GM10248 (cell line): ENCODE results near the gene DNAJC5.

ENCODE experiments used
- CTCF ChIA-PET: fragments of 300-600 bp; sonication (Branson Sonifier 250); formaldehyde crosslinking; extraction: SDS; loops from one replicate; lab custom pipeline; 2021; ENCODE audit warnings: antibody characterized with exemption; lab: Yijun Ruan, JAX
- POLR2A ChIA-PET: fragments of 350-650 bp; sonication (Branson Sonifier 250); formaldehyde crosslinking; extraction: SDS; loops from one replicate; lab custom pipeline; 2020; ENCODE audit warnings: antibody characterized with exemption; lab: Yijun Ruan, JAX
- DNase-seq: peaks from one replicate; pipeline ENCODE4 v3.0.0; 2012; ENCODE audit errors: extremely low spot score
- TF ChIP-seq, protein P1 (sequence below): IDR thresholded peaks from 2 replicates; pipeline ENCODE4 v1.5.1; 2012; ENCODE audit warnings: mild to moderate bottlenecking, low read depth; ENCODE audit errors: extremely low read depth, missing control alignments, control extremely low read depth

DNAJC5 gene

DNA sequence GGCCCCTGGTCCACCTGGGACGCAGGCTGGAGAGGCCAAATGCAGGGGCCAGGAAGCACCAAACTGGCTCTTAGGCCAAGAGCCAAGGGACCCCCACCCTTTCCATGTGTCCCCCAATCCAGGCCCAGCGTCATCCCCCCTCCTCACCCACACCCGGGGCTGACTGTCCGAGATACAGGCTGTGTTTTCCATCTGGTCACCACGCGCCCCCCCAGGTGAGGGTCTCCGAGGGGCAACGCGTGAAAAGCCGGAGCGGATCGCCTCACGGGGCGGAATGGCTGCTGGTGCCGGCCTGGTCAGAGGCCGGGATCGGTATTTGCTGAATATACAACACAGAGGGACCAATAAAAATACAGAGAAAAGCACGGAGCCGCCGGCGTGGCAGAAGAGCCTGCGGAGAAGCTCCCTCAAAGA is 38.8 kb upstream of the DNAJC5 start:
- POLR2A ChIA-PET, result interaction anchor here (0.7 kb wide), 1 partner anchor 14 kb away, joined by 3 read pairs; no protein-coding TSS in a partner anchor
- no peak for DNase-seq
- TF ChIP-seq, protein P1, sequence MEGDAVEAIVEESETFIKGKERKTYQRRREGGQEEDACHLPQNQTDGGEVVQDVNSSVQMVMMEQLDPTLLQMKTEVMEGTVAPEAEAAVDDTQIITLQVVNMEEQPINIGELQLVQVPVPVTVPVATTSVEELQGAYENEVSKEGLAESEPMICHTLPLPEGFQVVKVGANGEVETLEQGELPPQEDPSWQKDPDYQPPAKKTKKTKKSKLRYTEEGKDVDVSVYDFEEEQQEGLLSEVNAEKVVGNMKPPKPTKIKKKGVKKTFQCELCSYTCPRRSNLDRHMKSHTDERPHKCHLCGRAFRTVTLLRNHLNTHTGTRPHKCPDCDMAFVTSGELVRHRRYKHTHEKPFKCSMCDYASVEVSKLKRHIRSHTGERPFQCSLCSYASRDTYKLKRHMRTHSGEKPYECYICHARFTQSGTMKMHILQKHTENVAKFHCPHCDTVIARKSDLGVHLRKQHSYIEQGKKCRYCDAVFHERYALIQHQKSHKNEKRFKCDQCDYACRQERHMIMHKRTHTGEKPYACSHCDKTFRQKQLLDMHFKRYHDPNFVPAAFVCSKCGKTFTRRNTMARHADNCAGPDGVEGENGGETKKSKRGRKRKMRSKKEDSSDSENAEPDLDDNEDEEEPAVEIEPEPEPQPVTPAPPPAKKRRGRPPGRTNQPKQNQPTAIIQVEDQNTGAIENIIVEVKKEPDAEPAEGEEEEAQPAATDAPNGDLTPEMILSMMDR, result no peak
- CTCF ChIA-PET, result no interaction called here

DNA sequence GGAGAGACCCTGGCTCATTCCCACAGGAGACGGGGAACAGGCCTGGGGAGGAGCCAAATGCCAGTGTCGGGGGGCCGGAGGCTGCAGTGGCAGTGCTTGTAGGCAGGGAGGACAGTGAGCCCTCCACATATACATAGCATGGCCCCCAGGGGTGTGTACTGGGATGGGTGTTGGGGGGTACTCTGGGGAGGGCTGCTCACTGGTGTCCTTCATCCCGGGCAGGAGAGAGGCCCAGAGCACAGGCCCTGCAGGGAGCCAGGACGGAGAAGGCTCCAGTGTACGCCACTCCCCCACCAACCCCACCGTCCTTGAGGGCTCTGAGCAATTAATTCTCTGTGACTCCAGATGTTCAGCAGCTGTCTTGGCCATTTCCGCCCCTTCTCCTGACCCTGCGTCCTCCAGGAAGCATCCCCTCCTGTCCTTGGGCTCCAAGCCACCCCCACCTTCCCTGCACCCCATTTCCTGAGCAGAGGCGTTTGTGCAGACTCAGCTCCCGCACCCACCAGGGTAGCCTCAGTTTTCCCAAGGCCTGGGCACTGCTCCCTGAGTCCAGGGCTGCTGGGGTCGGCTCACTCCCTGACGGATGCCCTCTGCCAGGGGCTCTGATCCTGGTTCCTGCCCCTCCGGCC is 37.0 kb upstream of the DNAJC5 start:
- TF ChIP-seq, protein P1, result no peak
- ChIA-PET CTCF (no interaction called here), POLR2A (no interaction called here)
- no peak for DNase-seq

DNA sequence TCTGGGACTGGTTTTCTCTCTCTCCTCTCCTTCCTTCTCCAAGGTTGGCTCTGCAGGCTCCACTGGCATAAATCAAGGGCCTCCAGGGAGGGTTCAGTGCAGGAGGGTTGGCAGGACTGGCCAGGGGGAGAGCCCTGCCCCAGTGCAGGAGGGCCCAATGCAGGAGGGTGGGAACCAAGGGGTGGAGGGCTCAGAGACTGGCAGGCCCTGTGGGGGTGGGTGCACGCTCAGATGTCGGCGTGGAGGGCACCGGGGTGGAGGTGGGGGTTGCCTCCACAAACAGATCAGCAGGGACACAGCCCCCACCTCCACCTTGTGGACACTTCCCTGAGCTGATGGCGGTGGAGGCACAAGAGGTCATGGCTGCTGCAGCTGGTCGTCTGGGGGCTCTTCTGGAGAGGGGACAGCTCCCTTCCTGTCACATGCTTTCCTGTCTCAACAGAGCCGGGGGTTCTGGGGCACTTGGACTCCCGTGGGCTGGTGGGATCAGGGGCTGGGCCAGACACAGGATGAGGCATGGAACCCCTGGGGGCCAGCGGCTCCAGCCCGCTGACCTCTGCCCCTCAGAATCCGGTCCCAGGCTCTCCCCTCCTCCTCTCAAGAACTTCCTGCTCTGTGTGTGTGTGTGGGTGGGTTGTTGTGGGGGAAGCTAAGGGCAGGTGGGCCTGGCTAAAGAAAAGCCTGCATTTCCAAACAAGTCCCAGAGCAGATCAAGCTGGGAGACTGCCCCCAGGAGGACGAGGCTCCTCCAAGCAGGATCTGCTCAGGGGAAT is 36.3 kb upstream of the DNAJC5 start:
- TF ChIP-seq, protein P1, result no peak
- POLR2A ChIA-PET, result no interaction called here
- DNase-seq, result no peak
- CTCF ChIA-PET, result no interaction called here

DNA sequence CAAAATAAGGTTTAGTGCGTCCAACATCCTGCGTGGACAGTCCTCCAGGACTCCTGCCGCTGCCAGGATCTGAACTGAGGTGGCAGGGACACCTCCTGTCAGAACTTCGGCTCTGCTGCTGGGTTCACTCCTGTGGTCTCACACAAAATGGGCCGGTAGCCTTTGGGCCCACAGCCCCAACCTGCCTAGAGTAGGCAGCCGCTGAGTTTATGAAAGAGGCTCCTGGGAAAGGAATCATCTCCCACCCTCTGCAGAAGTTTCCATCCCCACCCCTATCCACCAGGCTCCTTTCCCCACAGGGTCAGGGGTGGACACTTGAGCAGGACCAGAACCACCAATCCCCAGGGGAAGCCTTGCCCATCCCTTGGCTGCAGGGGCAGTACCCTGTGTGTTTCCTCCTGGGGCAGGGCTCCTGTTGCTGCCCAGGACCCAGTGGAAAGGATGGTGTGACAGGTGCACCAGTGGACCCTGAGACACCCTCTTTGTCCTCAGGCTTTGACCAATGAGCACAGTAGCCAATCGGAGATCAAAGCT is 35.7 kb upstream of the DNAJC5 start:
- CTCF ChIA-PET, result no interaction called here
- POLR2A ChIA-PET, result no interaction called here
- TF ChIP-seq, protein P1, result no peak
- DNase-seq, result no peak

DNA sequence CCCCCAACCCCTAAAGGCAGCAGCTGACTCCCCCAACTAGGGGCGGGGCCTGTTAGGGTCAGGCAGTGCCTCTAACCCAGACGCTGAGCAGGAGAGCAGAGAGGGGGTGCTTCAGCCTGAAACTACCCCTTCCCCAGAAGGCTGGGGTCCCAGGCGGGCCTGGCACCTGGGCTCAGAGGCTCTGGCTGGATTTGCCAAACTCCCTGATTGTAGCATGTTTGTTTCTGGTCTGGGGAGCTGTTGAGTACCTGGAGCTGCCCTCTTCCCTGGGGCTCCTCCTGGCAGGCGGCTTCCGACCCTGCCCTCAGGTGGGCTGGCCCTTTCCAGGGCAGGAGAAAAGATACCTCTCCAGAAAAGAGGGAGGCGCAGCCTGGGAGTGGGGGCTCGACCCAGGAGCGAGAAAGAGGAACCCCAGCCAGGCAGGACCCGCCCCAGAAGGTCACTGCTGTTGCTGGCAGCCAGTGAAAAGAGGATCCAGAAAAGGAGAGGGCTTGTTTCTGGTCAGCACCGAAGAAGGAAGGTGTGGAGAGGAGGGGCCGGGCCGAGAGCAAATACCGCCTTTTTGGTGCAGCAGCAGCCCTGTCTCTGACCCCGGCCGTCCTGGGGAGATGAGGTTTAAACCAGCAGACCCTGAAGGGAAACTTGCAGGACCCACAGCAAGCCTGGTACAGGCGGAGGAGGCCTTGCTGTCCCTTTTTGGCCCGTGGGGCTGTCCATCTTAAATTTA is 34.4 kb upstream of the DNAJC5 start:
- DNase-seq, result no peak
- ChIA-PET POLR2A (interaction anchor here (0.6 kb wide), 1 partner anchor 160 kb away, joined by 3 read pairs; no protein-coding TSS in a partner anchor), CTCF (interaction anchor here (0.7 to 1.1 kb wide), 2 partner anchors 74 to 323 kb away, joined by 3 read pairs; partner anchors contain the start of gene PTK6)
- TF ChIP-seq, protein P1, result no peak

DNA sequence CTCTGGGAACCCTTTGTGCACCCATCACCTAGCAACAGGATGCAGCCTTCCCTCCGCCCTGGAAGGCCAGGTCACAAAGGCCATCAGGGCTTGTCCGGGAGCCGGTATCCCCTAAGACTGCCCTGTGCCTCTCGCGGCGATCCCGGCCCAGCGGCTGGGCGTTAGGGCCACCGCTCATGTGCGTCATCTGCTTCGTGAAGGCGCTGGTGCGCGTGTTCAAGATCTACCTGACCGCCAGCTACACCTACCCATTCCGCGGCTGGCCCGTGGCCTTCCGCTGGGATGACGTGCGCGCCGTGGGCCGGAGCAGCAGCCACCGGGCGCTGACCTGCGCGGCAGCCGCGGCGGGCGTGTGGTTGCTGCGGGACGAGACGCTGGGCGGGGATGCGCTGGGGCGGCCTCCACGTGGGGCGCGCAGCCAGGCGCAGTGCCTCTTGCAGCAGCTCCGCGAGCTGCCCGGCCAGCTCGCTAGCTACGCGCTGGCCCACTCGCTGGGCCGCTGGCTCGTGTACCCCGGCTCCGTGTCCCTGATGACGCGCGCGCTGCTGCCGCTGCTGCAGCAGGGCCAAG is 33.5 kb upstream of the DNAJC5 start, which contains the start of gene ABHD16B:
Gene ABHD16B, plus strand, starts transcription at position 134 of the 570 bp plus-strand sequence. Its CDS starts 43 bp downstream, at position 177.
- ChIA-PET CTCF (interaction anchor here (0.7 to 4.7 kb wide), 3 partner anchors 9 to 324 kb away, joined by 3 to 27 read pairs (median 3); partner anchors contain the start of gene PTK6), POLR2A (no interaction called here)
- TF ChIP-seq, protein P1, result no peak
- no peak for DNase-seq
